CD4-positive, alpha-beta T cell (primary cell): ENCODE data around the gene ETV4. TPM values are rescaled to one million over a fixed set of nuclear protein-coding genes. Genes with fewer than 3 reads are reported as not detected.

Experiments
- ATAC-seq: fragments of 200-7000 bp; cut with Tn5 transposase; one replicate; pipeline ENCODE4 v1.10.0; 2022; ENCODE audit warnings: mild to moderate bottlenecking; ENCODE audit not compliant: poor library complexity
- CTCF ChIA-PET: fragments of 350-600 bp; sonication (Branson Sonifier 250); formaldehyde crosslinking; loops from one replicate; lab custom pipeline; 2021; ENCODE audit warnings: antibody characterized with exemption, inconsistent platforms; lab: Charles Lee
- POLR2A ChIA-PET: fragments of 350-600 bp; sonication (Branson Sonifier 250); formaldehyde crosslinking; loops from one replicate; lab custom pipeline; 2021; ENCODE audit warnings: antibody characterized with exemption, inconsistent platforms; lab: Charles Lee
- DNase-seq, 14 experiments: peaks; one replicate each; pipeline ENCODE4 v3.0.0-alpha.2; 2013 to 2020; ENCODE audit warnings: mixed read lengths in 2 of 14
- H3K27ac ChIP-seq, 2 donors: one replicate each; pipeline versions ENCODE4 v1.5.1 to v1.7.0; 2013; ENCODE audit warnings: low read length in 2 of 2, low read depth in 1 of 2, mild to moderate bottlenecking in 1 of 2
- H3K27me3 ChIP-seq, 2 experiments: 1 replicate in 1 of 2; 2 replicates in 1 of 2; pipeline versions ENCODE4 v1.6.1 to v1.7.0; 2013; ENCODE audit warnings: low read length in 2 of 2, control low read depth in 1 of 2, mild to moderate bottlenecking in 1 of 2, moderate library complexity in 1 of 2; ENCODE audit not compliant: insufficient read depth in 2 of 2, control insufficient read depth in 1 of 2
- H3K36me3 ChIP-seq: one replicate; pipeline ENCODE4 v1.6.1; 2013; ENCODE audit warnings: low read length, control low read depth; ENCODE audit not compliant: insufficient read depth
- H3K4me1 ChIP-seq: one replicate; pipeline ENCODE4 v1.6.1; 2013; ENCODE audit warnings: low read length, control low read depth; ENCODE audit not compliant: insufficient read depth
- H3K4me3 ChIP-seq: one replicate; pipeline ENCODE4 v1.5.1; 2013; ENCODE audit warnings: mild to moderate bottlenecking, low read length, moderate library complexity
- H3K9me3 ChIP-seq, 2 experiments: 1 replicate in 1 of 2; 2 replicates in 1 of 2; pipeline versions ENCODE4 v1.6.1 to v1.7.0; 2013; ENCODE audit warnings: low read length in 2 of 2, mild to moderate bottlenecking in 2 of 2, control low read depth in 1 of 2, moderate library complexity in 1 of 2; ENCODE audit not compliant: control insufficient read depth in 1 of 2, insufficient read depth in 1 of 2
- H3K27ac Mint-ChIP-seq: one replicate; pipeline ENCODE4 v1.8.0; 2020; ENCODE audit warnings: mixed read lengths
- H3K27me3 Mint-ChIP-seq: one replicate; pipeline ENCODE4 v1.8.0; 2021; ENCODE audit warnings: mixed read lengths
- H3K36me3 Mint-ChIP-seq: one replicate; pipeline ENCODE4 v1.8.0; 2021; ENCODE audit warnings: low read depth, mixed read lengths
- H3K4me1 Mint-ChIP-seq: one replicate; pipeline ENCODE4 v1.8.0; 2021; ENCODE audit warnings: low read depth, mixed read lengths
- H3K4me3 Mint-ChIP-seq: one replicate; pipeline ENCODE4 v1.8.0; 2020; ENCODE audit warnings: mild to moderate bottlenecking, mixed read lengths
- H3K9me3 Mint-ChIP-seq: one replicate; pipeline ENCODE4 v1.8.0; 2020; ENCODE audit warnings: mixed read lengths
- intact Hi-C, 2 experiments: fragments of 100-400 bp; cut with DNase I in 1 of 2; cut with micrococcal nuclease in 1 of 2; formaldehyde crosslinking; loops; one replicate each; pipeline versions ENCODE4 v1.15.1 to v1.9.0; 2023 to 2025; cut with DNase I, micrococcal nuclease
- total RNA-seq, 174 experiments: library from RNA in 2 of 174; stranded (reverse) in 2 of 174; gene quantifications; one replicate each; pipeline ENCODE4 v1.2.3 and lab custom pipeline; 2021 to 2026
- TF ChIP-seq, protein P1 (sequence below): fragments of 200-600 bp; IDR thresholded peaks from one replicate; pipeline ENCODE4 v1.8.0; 2022; ENCODE audit warnings: antibody characterized with exemption, mild to moderate bottlenecking

Gene ETV4
- total RNA-seq, 2 experiments from 2014 or later = not detected

DNA sequence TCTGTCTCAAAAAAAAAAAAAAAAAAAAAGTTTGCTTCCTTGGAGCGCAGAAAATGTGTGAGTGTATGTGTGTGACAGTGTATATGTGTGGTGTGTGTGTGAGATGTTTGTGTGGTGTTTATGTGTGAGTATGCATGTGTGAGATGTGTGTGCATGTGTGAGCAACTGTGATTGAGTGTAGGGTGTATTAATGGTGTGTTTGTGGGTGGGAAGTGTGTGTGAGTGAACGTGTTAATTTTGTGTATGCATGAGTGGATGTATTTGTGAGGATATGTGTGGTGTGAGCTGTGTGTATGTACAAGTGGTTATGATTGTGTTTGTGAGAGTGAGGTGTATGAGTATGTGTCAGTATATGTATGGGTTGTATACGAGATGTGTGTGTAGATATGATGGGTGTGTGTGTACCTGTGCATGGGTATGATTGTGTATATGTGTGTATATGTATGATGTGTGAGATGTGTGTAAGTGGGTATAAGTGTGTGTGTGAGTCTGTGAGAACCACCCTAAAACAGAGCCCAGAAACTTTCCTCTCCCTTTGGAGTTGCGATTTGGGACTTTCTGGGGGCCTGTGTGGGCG lies 22.5 kb upstream of the ETV4 start:
- Histone ChIP-seq H3K4me3 (no peak overlapping the region), H3K27ac (no peak overlapping the region), H3K36me3 (no peaks in the 10 kb centered on the region), H3K9me3 (no peaks in the 10 kb centered on the region), H3K4me1 (no peaks in the 10 kb centered on the region), H3K27me3 (peaks cover under 1 to 2% of the 10 kb centered on the region in 2 experiments)
- POLR2A ChIA-PET = no interaction called here
- intact Hi-C loops = no loop called here
- TF ChIP-seq, protein P1, sequence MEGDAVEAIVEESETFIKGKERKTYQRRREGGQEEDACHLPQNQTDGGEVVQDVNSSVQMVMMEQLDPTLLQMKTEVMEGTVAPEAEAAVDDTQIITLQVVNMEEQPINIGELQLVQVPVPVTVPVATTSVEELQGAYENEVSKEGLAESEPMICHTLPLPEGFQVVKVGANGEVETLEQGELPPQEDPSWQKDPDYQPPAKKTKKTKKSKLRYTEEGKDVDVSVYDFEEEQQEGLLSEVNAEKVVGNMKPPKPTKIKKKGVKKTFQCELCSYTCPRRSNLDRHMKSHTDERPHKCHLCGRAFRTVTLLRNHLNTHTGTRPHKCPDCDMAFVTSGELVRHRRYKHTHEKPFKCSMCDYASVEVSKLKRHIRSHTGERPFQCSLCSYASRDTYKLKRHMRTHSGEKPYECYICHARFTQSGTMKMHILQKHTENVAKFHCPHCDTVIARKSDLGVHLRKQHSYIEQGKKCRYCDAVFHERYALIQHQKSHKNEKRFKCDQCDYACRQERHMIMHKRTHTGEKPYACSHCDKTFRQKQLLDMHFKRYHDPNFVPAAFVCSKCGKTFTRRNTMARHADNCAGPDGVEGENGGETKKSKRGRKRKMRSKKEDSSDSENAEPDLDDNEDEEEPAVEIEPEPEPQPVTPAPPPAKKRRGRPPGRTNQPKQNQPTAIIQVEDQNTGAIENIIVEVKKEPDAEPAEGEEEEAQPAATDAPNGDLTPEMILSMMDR = no peak
- H3K27ac Mint-ChIP-seq = no peak overlapping the region
- no peaks in the 10 kb centered on the region for H3K36me3 Mint-ChIP-seq
- DNase-seq = no peak
- no peaks in the 10 kb centered on the region for H3K4me1 Mint-ChIP-seq
- CTCF ChIA-PET = no interaction called here
- H3K9me3 Mint-ChIP-seq = no peaks in the 10 kb centered on the region
- no peak overlapping the region for H3K4me3 Mint-ChIP-seq
- peaks cover 10% of the 10 kb centered on the region for H3K27me3 Mint-ChIP-seq
- ATAC-seq = no peak

- ChIA-PET POLR2A (no interaction called here), CTCF (no interaction called here)
- ATAC-seq = no peak
- Histone ChIP-seq H3K4me1 (no peaks in the 10 kb centered on the region), H3K27me3 (peaks cover 18 to 20% of the 10 kb centered on the region in 2 experiments), H3K27ac (no peak overlapping the region), H3K36me3 (no peaks in the 10 kb centered on the region), H3K4me3 (no peak overlapping the region), H3K9me3 (no peaks in the 10 kb centered on the region)
- no peaks in the 10 kb centered on the region for H3K9me3 Mint-ChIP-seq
- no peak overlapping the region for H3K27ac Mint-ChIP-seq
- intact Hi-C loops = no loop called here
- DNase-seq = no peak
- no peak overlapping the region for H3K4me3 Mint-ChIP-seq
- H3K4me1 Mint-ChIP-seq = peaks cover 5% of the 10 kb centered on the region
- TF ChIP-seq, protein P1 = no peak
- H3K27me3 Mint-ChIP-seq = peaks cover 45% of the 10 kb centered on the region
- no peaks in the 10 kb centered on the region for H3K36me3 Mint-ChIP-seq
Observed at GRCh38 chr17:43563600-43564594, 17.8 kb upstream of the ETV4 start.

DNA sequence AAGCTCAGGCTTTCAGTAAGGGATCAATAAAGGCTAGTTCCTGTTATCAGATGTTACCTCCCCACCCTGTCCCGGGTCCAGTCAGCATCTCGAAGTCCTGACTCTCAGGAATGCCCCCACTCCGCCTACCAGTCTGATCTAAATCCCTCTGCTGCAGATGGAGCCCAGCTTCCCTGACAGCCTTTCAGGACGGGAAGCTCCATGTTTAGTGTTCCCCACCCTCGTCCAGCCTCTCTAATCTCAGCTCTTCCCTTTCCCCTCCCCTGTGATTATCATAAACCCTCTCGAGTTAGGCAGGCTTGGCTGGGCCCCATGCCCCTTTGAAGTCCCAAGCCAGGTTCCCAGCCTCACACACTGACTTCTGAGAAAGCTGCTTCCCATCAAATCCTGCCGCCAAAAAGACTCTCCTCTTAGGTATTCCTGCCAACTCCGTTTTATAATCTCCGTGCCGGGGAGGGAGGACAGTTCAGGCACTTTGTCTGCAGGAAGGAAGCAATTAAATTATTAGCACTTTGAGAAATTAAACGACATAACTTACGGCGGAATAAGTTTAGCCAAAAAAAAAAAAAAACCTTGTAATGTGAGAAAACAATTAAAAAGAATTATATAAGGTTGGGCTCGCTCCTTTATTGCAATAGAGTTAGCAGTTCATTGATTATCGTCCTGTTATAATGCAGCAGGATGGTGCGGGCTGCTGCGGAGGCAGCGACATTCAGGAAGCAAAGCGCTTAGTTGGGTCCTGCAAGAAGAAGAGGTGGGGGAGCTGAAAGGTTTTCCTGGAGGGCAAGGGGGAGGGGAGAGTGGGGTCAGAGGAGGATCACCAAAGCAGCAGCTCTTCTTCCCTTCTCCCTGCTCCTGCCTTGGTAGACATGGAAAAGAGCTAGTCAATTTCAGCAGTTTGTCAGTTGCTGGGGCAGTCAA lies 16.8 kb upstream of the ETV4 start:
- Mint-ChIP-seq H3K4me1 (peaks cover 5% of the 10 kb centered on the region), H3K4me3 (no peak overlapping the region), H3K36me3 (no peaks in the 10 kb centered on the region), H3K27ac (no peak overlapping the region), H3K27me3 (peaks cover 47% of the 10 kb centered on the region), H3K9me3 (no peaks in the 10 kb centered on the region)
- POLR2A ChIA-PET = no interaction called here
- Histone ChIP-seq H3K27ac (no peak overlapping the region), H3K27me3 (peaks cover 18 to 21% of the 10 kb centered on the region in 2 experiments), H3K36me3 (no peaks in the 10 kb centered on the region), H3K4me1 (no peaks in the 10 kb centered on the region), H3K4me3 (no peak overlapping the region), H3K9me3 (no peaks in the 10 kb centered on the region)
- no peak for DNase-seq
- no peak for ATAC-seq
- intact Hi-C loops = no loop called here
- TF ChIP-seq, protein P1 = no peak
- CTCF ChIA-PET = no interaction called here
